GM23338 (cell line): ENCODE results near the gene ADGRD1. TPM values are rescaled to one million over a fixed set of nuclear protein-coding genes. Genes with fewer than 3 reads are reported as not detected.

Experiments used
- ATAC-seq: fragments of 200-7000 bp; cut with Tn5 transposase; 3 replicates; pipeline ENCODE4 v1.9.1; 2020
- DNase-seq: peaks from one replicate; pipeline ENCODE4 v3.0.0-alpha.2; 2015; ENCODE audit warnings: low spot score
- H2AFZ ChIP-seq: fragments of 200-600 bp; sonication (generic); 2 replicates; pipeline ENCODE4 v1.8.0; 2016; ENCODE audit warnings: antibody characterized with exemption, mild to moderate bottlenecking, moderate library complexity
- H3F3A ChIP-seq: fragments of 200-600 bp; sonication (generic); replicated peaks from 2 replicates; pipeline ENCODE4 v1.8.0; 2017; ENCODE audit warnings: antibody characterized with exemption, mixed run types, low read depth
- H3K27ac ChIP-seq: fragments of 200-600 bp; sonication (generic); 2 replicates; pipeline ENCODE4 v1.6.1; 2016; ENCODE audit warnings: low read depth
- H3K27me3 ChIP-seq: fragments of 200-600 bp; sonication (generic); 2 replicates; pipeline ENCODE4 v1.8.0; 2016; ENCODE audit warnings: mild to moderate bottlenecking, mixed run types, moderate library complexity; ENCODE audit not compliant: insufficient read depth
- H3K36me3 ChIP-seq: fragments of 200-600 bp; sonication (generic); 2 replicates; pipeline ENCODE4 v1.8.0; 2016; ENCODE audit warnings: mild to moderate bottlenecking; ENCODE audit not compliant: insufficient read depth
- H3K4me1 ChIP-seq: fragments of 200-600 bp; sonication (generic); 2 replicates; pipeline ENCODE4 v1.8.0; 2016; ENCODE audit warnings: mild to moderate bottlenecking, moderate library complexity; ENCODE audit not compliant: insufficient read depth
- H3K4me2 ChIP-seq: fragments of 200-600 bp; sonication (generic); 2 replicates; pipeline ENCODE4 v1.7.1; 2017; ENCODE audit warnings: mixed run types
- H3K4me3 ChIP-seq: fragments of 200-600 bp; sonication (generic); 2 replicates; pipeline ENCODE4 v1.6.1; 2016; ENCODE audit warnings: mixed run types
- H3K79me2 ChIP-seq: fragments of 200-600 bp; sonication (generic); replicated peaks from 2 replicates; pipeline ENCODE4 v1.8.0; 2017; ENCODE audit warnings: mild to moderate bottlenecking; ENCODE audit not compliant: insufficient read depth
- H3K9me2 ChIP-seq: fragments of 200-600 bp; sonication (generic); 2 replicates; pipeline ENCODE4 v1.8.0; 2017; ENCODE audit not compliant: insufficient read depth
- H4K20me1 ChIP-seq: fragments of 200-600 bp; sonication (generic); replicated peaks from 2 replicates; pipeline ENCODE4 v1.8.0; 2017; ENCODE audit warnings: mild to moderate bottlenecking; ENCODE audit not compliant: insufficient read depth
- H3K27ac Mint-ChIP-seq: 2 replicates; pipeline ENCODE4 v1.8.0; 2020; ENCODE audit warnings: inconsistent platforms, mild to moderate bottlenecking, moderate library complexity, mixed read lengths
- H3K27me3 Mint-ChIP-seq: 3 replicates; pipeline ENCODE4 v1.8.0; 2022; ENCODE audit warnings: low read depth, mild to moderate bottlenecking, moderate library complexity, mixed read lengths, inconsistent platforms; ENCODE audit not compliant: insufficient read depth, poor library complexity
- H3K36me3 Mint-ChIP-seq: 3 replicates; pipeline ENCODE4 v1.8.0; 2021; ENCODE audit warnings: low read depth, mild to moderate bottlenecking, inconsistent platforms, moderate library complexity, mixed read lengths
- H3K4me1 Mint-ChIP-seq: 3 replicates; pipeline ENCODE4 v1.8.0; 2020; ENCODE audit warnings: mild to moderate bottlenecking, inconsistent platforms, mixed read lengths
- H3K4me3 Mint-ChIP-seq: 3 replicates; pipeline ENCODE4 v1.8.0; 2021; ENCODE audit warnings: moderate library complexity, mild to moderate bottlenecking, inconsistent platforms, mixed read lengths
- H3K9me3 Mint-ChIP-seq: 3 replicates; pipeline ENCODE4 v1.8.0; 2020; ENCODE audit warnings: moderate library complexity, mild to moderate bottlenecking, inconsistent platforms, mixed read lengths
- CREB1 ChIP-seq: fragments of 250-450 bp; sonication (Bioruptor Pico); IDR thresholded peaks from 2 replicates; pipeline ENCODE4 v1.5.0; 2020; ENCODE audit warnings: low read depth, mild to moderate bottlenecking, moderate library complexity
- CTCF ChIP-seq, 2 experiments: fragments of 200-600 bp in 1 of 2; sonication (generic) in 1 of 2; conservative IDR thresholded peaks; 2 replicates each; pipeline versions ENCODE4 v1.5.1 to v1.6.1; 2016 to 2017; ENCODE audit warnings: antibody characterized with exemption in 2 of 2, low read depth in 2 of 2, mild to moderate bottlenecking in 2 of 2, moderate library complexity in 1 of 2
- ETS1 ChIP-seq: IDR thresholded peaks from 2 replicates; pipeline ENCODE4 v1.6.1; 2016; ENCODE audit warnings: antibody characterized with exemption
- EZH2 ChIP-seq: fragments of 200-600 bp; sonication (generic); IDR thresholded peaks from one replicate; pipeline ENCODE4 v1.8.0; 2017; ENCODE audit warnings: antibody characterized with exemption, mild to moderate bottlenecking, low read depth; ENCODE audit not compliant: unreplicated experiment
- EZH2phosphoT487 ChIP-seq: fragments of 200-600 bp; sonication (generic); IDR thresholded peaks from one replicate; pipeline ENCODE4 v1.8.1; 2018; ENCODE audit warnings: antibody characterized with exemption; ENCODE audit not compliant: unreplicated experiment
- JUNB ChIP-seq: IDR thresholded peaks from one replicate; pipeline ENCODE4 v1.6.1; 2016; ENCODE audit warnings: antibody characterized with exemption; ENCODE audit not compliant: unreplicated experiment
- NANOG ChIP-seq: IDR thresholded peaks from 2 replicates; pipeline ENCODE4 v1.6.1; 2016; ENCODE audit warnings: antibody characterized with exemption, borderline replicate concordance
- POLR2AphosphoS5 ChIP-seq: IDR thresholded peaks from 2 replicates; pipeline ENCODE4 v1.6.1; 2016; ENCODE audit warnings: antibody characterized with exemption, low read depth
- REST ChIP-seq: IDR thresholded peaks from one replicate; pipeline ENCODE4 v1.6.1; 2018; ENCODE audit warnings: antibody characterized with exemption; ENCODE audit not compliant: unreplicated experiment
- STAT1 ChIP-seq: IDR thresholded peaks from one replicate; pipeline ENCODE4 v1.6.1; 2016; ENCODE audit warnings: antibody characterized with exemption; ENCODE audit not compliant: unreplicated experiment
- ZNF114 ChIP-seq: fragments of 250-450 bp; sonication (Bioruptor Pico); IDR thresholded peaks from 2 replicates; pipeline ENCODE4 v1.5.0; 2020; ENCODE audit warnings: mild to moderate bottlenecking, moderate library complexity
- ZNF331 ChIP-seq: fragments of 250-450 bp; sonication (Bioruptor Pico); IDR thresholded peaks from 2 replicates; pipeline ENCODE4 v1.5.0; 2020; ENCODE audit warnings: low read depth, mild to moderate bottlenecking, moderate library complexity
- ZNF462 ChIP-seq: fragments of 250-450 bp; sonication (Bioruptor Pico); IDR thresholded peaks from 2 replicates; pipeline ENCODE4 v1.5.0; 2020; ENCODE audit warnings: mild to moderate bottlenecking, moderate library complexity
- polyA plus RNA-seq: library from polyadenylated mRNA; unstranded; fragments of >200 nt; fragmentation: Nextera tagmentation; extraction: Ambion mirVana; gene quantifications from 2 replicates; pipeline ENCODE4 v1.2.1, GENCODE V29; 2016
- total RNA-seq: library from RNA; depleted of rRNA; stranded (reverse); fragments of >200 nt; shearing (Covaris generic); gene quantifications from 2 replicates; pipeline ENCODE4 v1.2.3, GENCODE V29; 2014

The ADGRD1 gene
- total and polyA plus RNA-seq, 2 experiments from 2014 or later, result 1.4 TPM; not detected in 1

- H3K27me3 Mint-ChIP-seq, result peaks cover 8% of the 10 kb centered on the region
- H3K9me3 Mint-ChIP-seq, result peaks cover 5% of the 10 kb centered on the region; the same call in 2 of the 3 replicates
Measured at GRCh38 chr12:131044136-131044535, 90.4 kb downstream of the ADGRD1 start.

More at GRCh38 chr12:131044136-131044535, 90.4 kb downstream of the ADGRD1 start:
- no peak for TF ChIP-seq ZNF331 (CRISPR knock-in tag)
- TF ChIP-seq POLR2AphosphoS5, result no peak
- no peak for TF ChIP-seq CTCF (conservative IDR thresholded peaks at IDR 0.05; ENCODE audit: low read depth in 2 of 2)
- no peak for TF ChIP-seq STAT1
- TF ChIP-seq ZNF462 (CRISPR knock-in tag), result no peak
- TF ChIP-seq CREB1 (CRISPR knock-in tag), result no peak
- no peak for TF ChIP-seq EZH2
- TF ChIP-seq JUNB, result no peak
- no peak for TF ChIP-seq ZNF114 (CRISPR knock-in tag)
- no peak for TF ChIP-seq NANOG
- no peak for TF ChIP-seq EZH2phosphoT487
- TF ChIP-seq REST, result no peak
- no peak for TF ChIP-seq ETS1
- no peaks in the 10 kb centered on the region for H3K4me1 ChIP-seq
- no peaks in the 10 kb centered on the region for H3K9me2 ChIP-seq
- no peaks in the 10 kb centered on the region; the same call in 2 of the 3 replicates for H3K4me1 Mint-ChIP-seq
- no peaks in the 10 kb centered on the region for H3K36me3 Mint-ChIP-seq
- no peak overlapping the region for H3K27ac Mint-ChIP-seq
- H3K27ac ChIP-seq, result no peak overlapping the region
- no peaks in the 10 kb centered on the region for H3K27me3 ChIP-seq
- ATAC-seq (no peak), DNase-seq (no peak)
- no peaks in the 10 kb centered on the region for H4K20me1 ChIP-seq
- H2AFZ ChIP-seq, result no peak overlapping the region
- no peaks in the 10 kb centered on the region for H3K36me3 ChIP-seq
- no peak overlapping the region for H3K4me3 ChIP-seq
- no peak overlapping the region for H3K4me3 Mint-ChIP-seq
- H3F3A ChIP-seq, result no peaks in the 10 kb centered on the region
- no peak overlapping the region for H3K4me2 ChIP-seq
- H3K79me2 ChIP-seq, result no peaks in the 10 kb centered on the region
